ENCODE data around the gene RNF13.
"Not testable (repeated sequence)": the region's sequence is repeated elsewhere in the genome, so short reads cannot be mapped to it uniquely, and the experiment has no call there.

Gene RNF13

GRCh38 chr3:149828390-149828789 lies 15.4 kb downstream of the RNF13 start (continued):
- TF ChIP-seq CSRNP3 (CRISPR knock-in tag; IDR thresholded peaks at IDR 0.05) (no peak), TCF4 (CRISPR knock-in tag; IDR thresholded peaks at IDR 0.05; ENCODE audit: borderline replicate concordance) (no peak), GLIS3 (CRISPR knock-in tag; IDR thresholded peaks at IDR 0.05) (no peak), ZNF565 (CRISPR knock-in tag; conservative IDR thresholded peaks at IDR 0.05; ENCODE audit: low read depth) (no peak), ZFP3 (CRISPR knock-in tag; IDR thresholded peaks at IDR 0.05) (no peak), ESRRG (CRISPR knock-in tag; IDR thresholded peaks at IDR 0.05) (no peak), POU6F1 (CRISPR knock-in tag; IDR thresholded peaks at IDR 0.05; ENCODE audit: borderline replicate concordance, low read depth) (no peak), OSR1 (CRISPR knock-in tag; IDR thresholded peaks at IDR 0.05) (no peak), PATZ1 (CRISPR knock-in tag; IDR thresholded peaks at IDR 0.05; ENCODE audit: borderline replicate concordance) (no peak)

- ATAC-seq: not testable (repeated sequence)
Measured at GRCh38 chr3:149829631-149830030, 16.6 kb downstream of the RNF13 start.

- ATAC-seq: no peak
- TF ChIP-seq ARNTL (CRISPR knock-in tag; IDR thresholded peaks at IDR 0.05; ENCODE audit: borderline replicate concordance, low read depth) (no peak), TSHZ2 (CRISPR knock-in tag; IDR thresholded peaks at IDR 0.05) (no peak), SNAI2 (CRISPR knock-in tag; IDR thresholded peaks at IDR 0.05) (no peak), PATZ1 (CRISPR knock-in tag; IDR thresholded peaks at IDR 0.05; ENCODE audit: borderline replicate concordance) (no peak), ESRRG (CRISPR knock-in tag; IDR thresholded peaks at IDR 0.05) (no peak), CSRNP3 (CRISPR knock-in tag; IDR thresholded peaks at IDR 0.05) (no peak), ZFP3 (CRISPR knock-in tag; IDR thresholded peaks at IDR 0.05) (no peak), OSR1 (CRISPR knock-in tag; IDR thresholded peaks at IDR 0.05) (no peak), TOX (CRISPR knock-in tag; IDR thresholded peaks at IDR 0.05; ENCODE audit: borderline replicate concordance) (no peak), ZNF8 (CRISPR knock-in tag; IDR thresholded peaks at IDR 0.05) (no peak), ZC3H10 (CRISPR knock-in tag; IDR thresholded peaks at IDR 0.05) (no peak), GLIS3 (CRISPR knock-in tag; IDR thresholded peaks at IDR 0.05) (no peak)
Measured at GRCh38 chr3:149830902-149831301, 17.9 kb downstream of the RNF13 start.

GRCh38 chr3:149831321-149831720 lies 18.3 kb downstream of the RNF13 start:
- TF ChIP-seq SNAI2 (CRISPR knock-in tag; IDR thresholded peaks at IDR 0.05): no peak
- no peak for TF ChIP-seq OSR1 (CRISPR knock-in tag; IDR thresholded peaks at IDR 0.05)
- ATAC-seq: no peak

All from SK-N-SH treated with all-trans-retinoic acid at 6 μM for 48 hours (cell line).